DMS79 (cell line): ENCODE data around the gene RAB26.
A peak's percentile ranks its signal among the peaks of the same experiment; 100 is the strongest.
"Not testable (repeated sequence)": the region's sequence is repeated elsewhere in the genome, so short reads cannot be mapped to it uniquely, and the experiment has no call there.

Experiments
- DNase-seq: peaks from one replicate; lab custom pipeline; 2025; lab: John Stamatoyannopoulos, UW

The RAB26 gene

DNA sequence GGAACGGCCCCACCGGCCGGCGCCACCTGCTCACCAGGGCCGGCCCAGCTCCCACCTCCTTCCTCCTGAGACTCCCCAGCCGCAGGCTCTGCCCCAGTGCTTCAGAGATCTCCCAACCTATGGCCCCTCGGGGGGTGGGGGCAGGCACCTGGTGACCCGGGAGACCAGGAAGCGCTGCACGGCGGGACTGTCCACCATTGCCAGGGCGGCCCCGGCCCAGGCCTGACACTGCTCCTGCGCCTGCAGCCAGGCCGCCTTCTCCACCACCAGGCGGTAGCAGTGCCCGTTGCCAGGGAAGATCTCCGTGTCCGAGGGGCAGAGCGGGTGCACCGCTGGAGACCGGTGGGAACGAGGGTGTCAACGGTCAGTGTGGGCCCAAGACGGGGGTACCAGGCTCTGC is 31.1 kb upstream of the RAB26 start:
- DNase-seq, result not testable (repeated sequence)

DNA sequence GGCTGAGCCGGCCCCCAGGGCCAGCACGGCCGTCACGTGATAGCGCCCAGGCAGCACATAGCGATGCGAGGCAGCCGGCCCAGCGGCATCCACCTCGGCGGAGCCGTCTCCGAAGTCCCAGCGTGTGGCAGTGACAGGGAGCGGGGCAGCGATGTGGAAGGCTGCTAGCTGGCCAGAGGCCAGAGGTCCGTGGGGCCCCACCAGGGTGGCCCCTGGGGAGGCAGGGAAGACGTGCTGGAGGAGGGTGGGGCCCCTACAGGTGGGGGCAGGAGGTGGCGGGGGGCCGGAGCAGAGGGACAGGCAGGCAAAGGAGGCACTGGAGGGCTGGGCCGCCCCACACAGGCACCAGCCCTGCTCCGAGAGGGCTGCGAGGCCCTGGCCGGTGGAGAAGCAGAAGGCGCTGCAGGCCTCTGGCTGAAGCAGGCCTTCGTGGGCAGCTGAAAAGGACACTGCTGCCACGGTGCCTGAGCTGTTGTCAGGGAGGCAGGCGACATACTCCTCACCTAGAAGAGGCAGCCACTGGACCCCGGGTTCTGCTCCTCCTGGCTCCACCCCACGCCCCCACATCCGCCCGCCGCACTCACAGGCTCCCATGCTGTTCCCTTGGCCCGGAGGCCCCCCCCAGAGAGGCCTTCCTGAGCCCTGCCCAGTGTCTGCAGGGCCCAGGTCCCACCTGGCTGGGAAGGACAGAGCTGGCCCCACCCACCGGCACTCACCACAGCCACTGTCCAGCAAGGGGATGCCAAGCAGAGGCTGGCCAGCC is 30.3 kb upstream of the RAB26 start:
- DNase-seq, result not testable (repeated sequence)

DNA sequence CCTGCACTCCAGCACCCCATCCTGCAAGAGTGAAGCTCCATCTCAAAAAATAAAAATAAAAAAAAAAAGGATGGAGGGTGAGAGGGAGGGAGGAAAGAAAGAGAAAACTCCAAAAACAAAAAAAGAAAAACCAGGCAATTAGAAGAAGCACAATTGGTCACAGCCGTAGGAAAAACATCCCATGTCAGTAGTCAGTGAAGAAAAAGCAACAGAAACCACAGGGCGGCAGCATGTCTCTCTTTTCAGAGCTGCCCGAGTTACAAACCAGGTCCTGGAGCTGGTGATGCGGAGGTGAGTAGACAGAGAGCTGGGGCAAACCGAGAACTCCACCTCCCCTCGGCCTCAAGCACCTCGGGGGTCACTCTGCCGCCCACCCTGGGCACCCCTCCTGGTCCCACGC is 27.1 kb upstream of the RAB26 start:
- DNase-seq, result not testable (repeated sequence)

DNA sequence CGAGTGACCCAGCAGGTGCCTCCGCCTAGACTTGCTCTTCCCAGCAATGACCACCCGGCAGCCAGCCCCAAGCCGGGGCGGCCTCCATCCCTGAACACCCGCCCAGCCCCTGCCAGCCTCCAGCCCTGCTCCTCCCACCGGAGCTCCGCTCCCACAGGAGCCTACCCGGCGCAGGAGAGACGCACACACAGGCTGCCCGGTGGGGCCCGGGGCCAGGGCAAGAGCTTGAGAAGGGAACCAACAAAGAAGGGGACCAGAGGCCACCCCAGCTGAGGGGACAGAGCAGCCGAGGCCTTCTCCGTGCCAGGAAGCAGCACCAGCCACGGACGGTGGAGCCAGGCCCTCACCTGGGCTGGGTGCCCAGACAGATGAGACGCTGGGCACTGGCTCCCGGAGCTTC is 26.6 kb upstream of the RAB26 start:
- no peak for DNase-seq

DNA sequence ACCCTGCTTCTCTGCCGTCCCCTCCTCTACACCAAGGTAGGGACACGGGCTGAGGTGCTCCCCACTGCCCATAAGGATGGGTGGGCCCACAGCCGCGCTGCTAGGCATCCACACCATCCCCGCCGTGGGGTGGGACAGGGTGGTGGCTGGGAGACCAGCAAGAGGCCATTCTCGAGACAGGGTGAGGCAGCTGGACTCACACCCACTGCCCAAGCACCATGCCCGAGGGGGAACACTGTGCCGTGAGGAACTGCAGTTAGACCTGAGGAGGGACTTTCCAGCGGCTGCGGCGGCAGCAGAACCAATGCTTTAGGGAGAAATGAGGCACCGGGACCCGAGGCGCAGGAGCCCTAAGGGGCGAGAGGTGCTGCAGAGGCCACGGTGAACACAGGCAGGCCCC is 26.0 kb upstream of the RAB26 start:
- no peak for DNase-seq

DNA sequence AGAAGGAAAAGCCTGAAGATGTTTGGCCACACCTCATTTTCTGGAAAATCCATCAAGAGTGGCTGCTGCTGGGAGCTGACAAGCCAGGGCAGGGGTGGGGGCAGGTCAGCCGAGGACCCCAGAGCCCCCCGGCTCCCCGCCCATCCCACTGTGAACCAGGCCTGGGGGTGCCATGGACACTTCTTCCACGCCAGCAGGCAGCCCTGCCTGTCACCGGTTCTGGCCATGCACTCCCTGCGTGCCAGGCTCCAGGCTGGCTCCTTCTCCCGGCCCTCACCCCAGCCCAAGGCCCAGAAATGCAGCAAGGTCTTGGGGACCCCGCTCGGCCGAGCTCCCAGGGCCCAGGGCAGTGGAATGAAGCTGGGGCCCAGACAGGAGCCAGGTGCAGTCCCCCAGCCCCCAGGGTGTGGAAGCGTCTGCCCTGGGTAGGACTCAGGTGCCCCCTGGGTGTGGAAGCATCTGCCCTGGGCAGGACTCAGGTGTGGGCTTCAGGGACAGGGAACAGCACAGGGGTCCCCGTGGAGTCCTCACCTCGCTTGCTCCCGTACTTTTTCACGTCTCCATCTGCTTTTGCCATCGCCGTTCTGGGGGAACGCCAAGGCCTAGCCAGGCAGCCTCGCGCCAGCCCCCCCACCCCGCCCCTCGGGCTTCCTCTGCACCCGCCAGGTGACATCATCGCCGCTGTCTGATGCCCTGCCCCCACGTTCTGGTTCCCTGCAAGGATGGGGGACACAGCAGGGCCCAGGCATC is 25.3 kb upstream of the RAB26 start:
- not testable (repeated sequence) for DNase-seq

DNA sequence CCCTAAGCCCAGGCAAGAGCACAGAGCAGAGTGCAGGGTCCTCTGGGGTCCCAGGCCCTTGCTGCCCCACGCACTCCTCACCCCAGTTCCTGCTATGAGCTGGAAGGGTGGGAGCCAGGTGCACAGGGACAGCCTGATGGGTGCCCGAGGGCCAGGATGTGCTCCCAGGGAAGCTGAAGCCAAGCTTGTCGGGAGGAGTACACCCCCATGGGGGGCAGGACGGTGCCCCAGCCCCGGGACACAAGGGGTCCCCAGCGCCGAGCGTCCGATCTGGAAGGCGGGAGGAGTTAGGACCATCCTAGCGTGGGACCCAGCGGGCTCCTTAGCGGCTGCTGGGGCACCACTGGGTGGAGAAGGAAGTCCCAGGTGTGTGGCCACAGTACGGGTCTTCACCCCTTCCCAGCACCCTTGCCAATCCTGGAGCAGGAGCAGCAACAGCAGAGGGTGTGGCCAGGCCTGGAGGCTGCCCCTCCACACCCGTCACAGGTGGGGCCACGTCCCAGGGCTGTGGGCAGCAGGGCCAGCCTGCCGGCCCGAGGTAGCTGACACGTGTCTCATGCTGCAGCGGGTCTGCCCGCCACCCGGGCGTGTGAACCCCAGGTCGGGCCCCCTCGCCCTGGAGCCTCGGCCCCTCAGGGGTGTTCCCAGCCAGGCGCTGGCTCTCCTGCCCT is 24.6 kb upstream of the RAB26 start:
- DNase-seq, result not testable (repeated sequence)

DNA sequence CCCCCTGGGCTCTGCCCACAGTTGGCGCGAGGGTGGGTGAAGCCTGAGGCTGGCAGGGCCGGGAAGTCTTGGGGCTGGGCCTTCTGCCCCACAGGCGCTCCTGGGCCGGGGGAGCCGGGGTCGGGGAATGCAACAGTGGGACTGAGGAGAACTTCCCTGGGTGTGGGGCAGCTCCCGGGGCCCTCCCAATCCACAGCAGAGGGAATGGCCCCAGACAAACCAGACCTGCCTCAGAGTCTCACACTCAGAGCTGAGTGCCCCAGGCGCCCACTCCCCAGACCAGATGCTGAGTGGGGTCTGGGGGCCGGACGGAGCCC is 24.1 kb upstream of the RAB26 start:
- DNase-seq, result not testable (repeated sequence)

DNA sequence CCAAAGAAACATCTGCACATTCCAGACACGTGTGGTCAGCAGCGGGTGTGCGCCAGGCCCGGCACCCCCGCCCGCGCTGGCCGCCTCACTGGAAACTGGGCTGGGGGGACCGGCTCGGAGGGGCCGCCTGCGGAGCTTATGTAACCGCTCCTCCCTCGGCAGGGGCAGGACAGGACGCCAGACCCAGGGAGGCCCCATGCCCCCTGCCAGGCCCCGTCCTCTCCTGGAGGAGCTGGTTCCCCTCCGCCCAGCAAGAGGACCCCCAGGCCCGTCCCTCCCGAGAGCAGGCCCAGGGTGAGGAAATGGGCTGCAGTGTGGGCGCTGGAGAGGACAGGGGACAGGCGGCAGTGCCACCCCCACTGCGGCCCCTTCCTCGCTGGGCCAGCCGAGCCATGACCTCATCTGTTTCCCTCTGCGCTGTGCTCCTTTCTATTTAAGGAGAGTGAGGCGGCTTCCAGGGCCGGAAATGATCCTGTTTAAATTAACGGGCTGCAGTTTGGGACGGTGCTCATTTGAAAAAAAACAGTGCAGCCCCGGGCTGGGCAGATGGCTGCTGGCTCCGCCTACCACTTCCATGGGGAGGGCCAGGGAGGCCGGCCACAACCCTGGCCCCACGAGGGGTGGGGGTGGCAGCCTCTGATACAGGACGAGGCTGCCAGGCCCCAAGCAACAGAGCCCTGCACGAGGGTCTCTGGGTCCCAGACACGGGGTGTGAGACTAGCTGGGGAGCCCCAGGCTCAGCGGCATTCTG is 23.6 kb upstream of the RAB26 start:
- DNase-seq, result not testable (repeated sequence)

DNA sequence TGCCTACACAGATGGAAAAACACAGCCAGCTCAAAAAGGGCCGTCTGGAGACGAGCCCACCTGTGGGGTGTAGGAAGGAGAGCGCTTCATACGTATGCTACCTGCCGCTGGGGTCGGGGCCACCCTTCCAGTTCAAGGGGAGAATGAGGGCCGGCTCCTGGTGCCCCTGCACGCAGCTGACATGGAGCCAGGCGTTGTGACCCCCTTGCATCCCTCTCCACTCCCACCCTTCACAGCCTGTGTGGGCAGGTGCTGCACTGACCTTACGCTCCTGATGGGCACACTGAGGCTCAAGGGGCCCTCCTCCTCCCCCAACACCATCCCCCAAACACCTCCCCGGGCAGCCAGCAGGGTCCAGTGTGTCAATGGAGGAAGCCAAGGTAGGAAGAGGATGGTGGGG is 22.8 kb upstream of the RAB26 start:
- not testable (repeated sequence) for DNase-seq

DNA sequence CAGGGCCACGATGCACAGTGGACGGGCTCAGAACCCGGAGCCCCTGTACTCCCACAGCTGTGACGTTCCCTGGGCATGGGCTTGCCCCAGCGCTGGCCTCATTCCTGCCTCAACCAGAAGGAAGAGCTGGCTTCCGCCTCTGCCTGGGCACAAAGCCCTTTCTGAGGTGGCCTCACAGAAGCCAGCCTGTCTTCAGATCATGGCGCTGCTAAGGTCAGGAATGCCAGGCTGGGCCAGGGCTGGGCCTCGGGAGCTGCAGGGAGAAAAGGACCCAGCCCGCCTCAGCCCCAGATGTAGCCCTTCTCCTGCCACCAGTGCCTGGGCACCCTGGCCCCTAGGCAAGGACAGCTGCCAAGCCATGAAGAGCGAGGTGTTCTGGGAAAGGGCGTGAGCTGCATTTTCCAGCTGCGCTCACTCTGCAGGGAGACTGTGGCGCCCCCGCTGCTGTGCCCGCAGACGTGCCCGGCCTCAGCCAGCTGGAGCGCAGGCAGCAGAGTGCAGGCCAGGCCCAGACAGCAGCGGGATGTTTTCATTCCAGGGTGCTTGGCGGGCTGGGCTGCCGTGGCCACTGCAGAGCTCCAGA is 22.2 kb upstream of the RAB26 start:
- not testable (repeated sequence) for DNase-seq

DNA sequence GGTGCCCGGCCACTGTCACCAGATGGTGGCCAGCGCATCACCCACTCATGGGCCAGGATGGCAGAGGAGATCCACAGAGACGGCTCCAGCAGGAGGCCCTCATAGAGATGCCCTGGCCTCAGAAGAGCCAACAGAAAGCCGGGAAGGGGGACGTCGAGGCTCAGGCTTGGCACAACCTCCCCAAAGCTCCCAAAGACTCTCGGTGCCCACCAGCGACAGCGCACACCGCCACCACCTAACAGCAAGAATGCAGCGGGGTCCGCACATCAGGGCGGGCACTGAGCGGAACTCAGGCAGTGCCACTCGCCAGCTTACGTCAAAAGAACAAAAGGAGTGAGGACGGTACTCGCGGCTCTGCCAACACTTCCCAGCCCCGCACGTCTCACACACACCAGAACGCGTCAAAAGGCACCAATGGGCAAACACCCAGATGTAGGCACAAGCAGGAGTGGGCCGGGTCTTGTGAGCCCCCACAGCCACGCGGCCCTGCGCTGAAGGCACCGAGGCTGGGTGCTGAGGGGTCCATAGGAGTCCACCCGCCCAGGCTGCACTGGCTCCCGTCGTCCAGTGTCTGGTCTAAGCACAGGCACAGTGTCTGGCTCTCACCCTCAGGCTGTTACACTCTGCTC is 21.4 kb upstream of the RAB26 start:
- DNase-seq, result not testable (repeated sequence)

DNA sequence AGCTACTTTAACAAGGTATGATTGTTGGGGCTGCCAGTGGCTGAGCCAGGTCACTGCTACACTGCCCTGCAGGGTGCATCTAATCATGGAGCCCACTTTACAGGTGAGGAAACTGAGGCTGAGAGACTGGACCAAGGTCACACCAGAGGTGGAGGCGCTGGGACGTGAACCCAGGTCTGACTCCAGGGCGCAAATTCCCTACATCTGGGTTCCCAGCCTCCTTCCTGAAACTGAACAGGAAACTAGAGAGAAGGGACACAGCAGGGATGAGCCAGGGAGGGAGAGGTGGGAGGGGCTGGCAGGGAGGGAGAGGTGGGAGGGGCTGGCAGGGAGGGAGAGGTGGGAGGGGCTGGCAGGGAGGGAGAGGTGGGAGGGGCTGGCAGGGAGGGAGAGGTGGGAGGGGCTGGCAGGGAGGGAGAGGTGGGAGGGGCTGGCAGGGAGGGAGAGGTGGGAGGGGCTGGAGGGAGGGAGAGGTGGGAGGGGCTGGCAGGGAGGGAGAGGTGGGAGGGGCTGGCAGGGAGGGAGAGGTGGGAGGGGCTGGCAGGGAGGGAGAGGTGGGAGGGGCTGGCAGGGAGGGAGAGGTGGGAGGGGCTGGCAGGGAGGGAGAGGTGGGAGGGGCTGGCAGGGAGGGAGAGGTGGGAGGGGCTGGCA is 20.7 kb upstream of the RAB26 start:
- DNase-seq, result not testable (repeated sequence)

DNA sequence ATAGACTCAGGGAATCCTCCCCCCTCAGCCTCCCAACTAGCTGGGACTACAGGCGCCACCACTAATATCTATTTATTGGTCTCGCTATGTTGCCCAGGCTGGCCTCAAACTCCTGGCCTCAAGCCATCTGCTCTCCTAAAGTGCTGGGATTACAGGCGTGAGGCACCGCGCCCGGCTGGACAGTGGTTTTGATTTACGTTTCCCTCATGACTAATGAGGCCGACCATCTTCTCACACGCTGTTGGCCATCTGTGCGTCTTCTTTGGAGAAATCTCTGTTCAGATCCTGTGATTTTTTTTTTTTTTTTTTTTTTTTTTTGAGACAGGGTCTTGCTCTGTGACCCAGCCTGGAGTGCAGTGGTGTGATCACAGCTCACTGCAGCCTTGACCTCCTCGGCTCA is 19.2 kb upstream of the RAB26 start:
- not testable (repeated sequence) for DNase-seq

DNA sequence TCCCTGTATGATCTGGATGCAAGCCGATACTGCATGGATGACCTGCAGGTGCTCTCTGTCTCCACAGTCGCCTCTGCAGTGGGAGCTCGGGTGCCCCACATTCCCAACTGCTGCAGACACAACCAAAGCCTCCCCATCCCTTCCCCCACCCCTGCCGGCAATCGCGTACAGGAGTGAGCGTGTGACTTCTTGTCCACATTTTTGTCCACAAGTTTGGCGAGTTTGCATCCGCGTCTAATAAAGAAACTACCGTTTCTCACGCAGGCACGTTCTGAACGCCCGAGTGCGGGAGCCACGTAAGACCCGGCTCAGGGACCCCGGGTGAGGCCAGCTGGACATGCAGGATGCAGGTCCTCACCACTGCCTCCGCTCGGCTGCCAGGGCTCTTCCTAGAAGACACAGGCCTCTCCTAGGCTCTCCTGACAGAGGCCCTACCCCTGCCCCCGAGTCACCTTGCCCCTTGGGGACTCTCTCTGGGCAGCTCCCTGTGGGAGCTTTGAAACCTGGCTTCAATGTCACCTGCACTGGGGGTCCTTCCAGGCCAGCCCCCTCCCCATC is 18.5 kb upstream of the RAB26 start:
- not testable (repeated sequence) for DNase-seq

DNA sequence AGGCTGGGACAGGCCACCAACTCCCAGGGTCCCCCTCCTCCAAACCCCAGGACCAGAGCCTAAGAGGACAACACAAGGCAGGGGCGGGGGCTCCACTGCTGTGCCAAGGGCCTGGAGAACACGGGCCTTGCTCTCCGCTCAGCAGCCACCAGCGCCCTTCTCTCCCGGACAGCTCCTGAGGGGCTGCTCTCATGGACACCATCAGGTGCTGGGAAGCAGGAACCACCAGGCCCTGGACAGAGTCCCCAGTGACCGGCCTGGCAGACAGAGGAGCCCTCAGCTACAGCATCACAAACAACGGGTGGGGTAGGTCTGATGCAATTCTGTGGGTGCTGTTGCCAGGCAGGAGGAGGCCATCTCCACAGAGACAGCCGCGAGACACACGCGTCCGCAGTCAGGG is 14.6 kb upstream of the RAB26 start:
- not testable (repeated sequence) for DNase-seq

DNA sequence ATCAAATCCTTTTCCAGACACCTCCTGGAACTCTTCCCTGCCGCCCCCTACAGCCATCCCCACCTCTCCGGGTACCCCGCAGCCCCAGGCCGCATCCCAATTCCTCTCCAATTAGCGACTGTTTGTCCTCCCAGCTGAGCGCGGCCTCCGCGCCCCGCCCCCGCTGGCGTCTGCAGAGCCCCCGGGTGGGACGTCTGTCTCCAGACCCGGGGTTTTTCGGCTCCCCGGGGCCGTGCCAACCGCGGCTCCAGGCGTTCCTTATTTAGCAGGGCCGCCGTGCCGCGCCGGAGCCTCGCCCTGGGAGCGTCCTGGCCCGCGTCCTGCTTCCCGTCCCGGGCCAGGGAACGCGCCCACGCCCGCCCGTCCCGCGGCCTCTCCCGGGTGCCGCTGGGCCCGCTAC is 13.4 kb upstream of the RAB26 start:
- DNase-seq, result not testable (repeated sequence)

DNA sequence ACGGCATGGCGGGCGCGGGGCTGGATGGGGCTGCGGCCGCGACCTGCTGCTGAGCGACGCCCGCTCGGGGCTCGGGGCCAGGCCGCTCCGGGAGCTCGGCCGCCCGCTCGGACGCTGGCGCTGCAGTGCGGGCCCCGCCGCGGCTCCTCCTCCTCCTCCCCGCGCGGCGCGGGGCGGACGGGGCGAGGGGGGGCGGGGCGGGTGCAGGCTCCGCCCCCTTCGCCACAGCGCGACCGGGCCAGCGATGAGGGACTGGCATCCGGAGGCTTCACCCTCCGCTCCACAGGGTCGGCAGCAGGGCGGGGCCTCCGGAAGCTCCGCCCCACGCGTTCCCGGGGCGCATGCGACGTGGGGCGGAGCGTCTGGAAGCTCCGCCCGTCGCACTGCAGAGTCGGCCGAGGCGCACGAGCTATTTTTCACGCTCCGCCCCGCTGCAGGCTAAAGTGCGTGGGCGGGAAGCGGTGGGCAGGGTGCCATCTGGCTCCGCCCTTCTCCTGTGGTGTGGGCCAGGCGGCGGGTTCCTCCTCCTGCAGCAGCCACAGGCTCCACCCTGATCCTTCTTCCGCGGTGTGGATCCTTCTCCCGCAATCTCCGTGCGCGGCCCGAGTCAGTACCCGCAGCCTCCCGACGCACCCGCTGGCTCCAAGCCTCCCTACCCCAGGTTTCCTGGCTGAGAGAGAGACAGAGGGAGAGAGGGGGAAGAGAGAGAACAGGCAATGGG is 12.5 kb upstream of the RAB26 start, which contains the start of gene PKD1:
TSS of gene PKD1 (minus strand) at position 129 of the 721 bp plus-strand sequence. CDS start 209 bp downstream, outside the sequence.
- DNase-seq, result peak; percentile 55
